A549 treated with AZD2906 at 1 μM for 4 hours (cell line): ENCODE measurements around the gene ST13. TPM values are rescaled to one million over a fixed set of nuclear protein-coding genes. Genes with fewer than 3 reads are reported as not detected.

ENCODE experiments used
- total RNA-seq: library from RNA; stranded (reverse); fragments of 200-300 nt; extraction: Qiagen RNA extraction; gene quantifications from 5 replicates; pipeline ENCODE4 v1.2.3, GENCODE V29; 2022

Gene ST13
- 152 to 189 TPM (median 162 TPM) in 5 replicates for total RNA-seq

GRCh38 chr22:40856513-40857308 is at the start of gene ST13, which contains the start of gene XPNPEP3:
Gene ST13 (minus strand): TSS chr22:40856639. CDS start chr22:40856540, 99 bp downstream.
Gene XPNPEP3 (plus strand): TSS chr22:40857148. CDS start chr22:40857182, 34 bp downstream.

GRCh38 chr22:40862013-40862412 is 5.6 kb upstream of the ST13 start, which contains the start of gene DNAJB7:
Gene DNAJB7 (minus strand): TSS chr22:40862113. CDS start chr22:40861994, 119 bp downstream.

GRCh38 chr22:40818747-40819598 is 37.5 kb downstream of the ST13 start, which contains the start of gene SLC25A17:
Gene SLC25A17 (minus strand): TSS chr22:40819346. CDS start chr22:40819248, 98 bp downstream.

Other genes starting within 250 kb of the ST13 start
- 55.1 to 63.4 TPM (median 60.8 TPM) in 5 replicates for gene MRTFA, start 219.9 kb downstream of the ST13 start, total RNA-seq
- not detected in 5 replicates for gene MCHR1, start 177.2 kb downstream of the ST13 start, total RNA-seq
- gene SLC25A17, start 37.3 kb downstream of the ST13 start, total RNA-seq, result 21.0 to 23.1 TPM (median 21.9 TPM) in 5 replicates
- 7.7 to 13.5 TPM (median 8.4 TPM) in 5 replicates for gene XPNPEP3, start 509 bp upstream of the ST13 start, total RNA-seq
- gene DNAJB7, start 5.5 kb upstream of the ST13 start, total RNA-seq, result not detected in 5 replicates
- gene RBX1, start 94.7 kb upstream of the ST13 start, total RNA-seq, result 50.9 to 56.2 TPM (median 55.6 TPM) in 5 replicates
- gene EP300, start 236.0 kb upstream of the ST13 start, total RNA-seq, result 17.6 to 25.9 TPM (median 18.8 TPM) in 5 replicates